NCI-H2196 treated with DMSO at 0.1 percent for 48 hours (cell line): ENCODE data around the gene ERMARD.

ENCODE experiments used
- DNase-seq: peaks from one replicate; lab custom pipeline; 2025; ENCODE audit not compliant: unreplicated experiment; lab: John Stamatoyannopoulos, UW

The ERMARD gene

DNA sequence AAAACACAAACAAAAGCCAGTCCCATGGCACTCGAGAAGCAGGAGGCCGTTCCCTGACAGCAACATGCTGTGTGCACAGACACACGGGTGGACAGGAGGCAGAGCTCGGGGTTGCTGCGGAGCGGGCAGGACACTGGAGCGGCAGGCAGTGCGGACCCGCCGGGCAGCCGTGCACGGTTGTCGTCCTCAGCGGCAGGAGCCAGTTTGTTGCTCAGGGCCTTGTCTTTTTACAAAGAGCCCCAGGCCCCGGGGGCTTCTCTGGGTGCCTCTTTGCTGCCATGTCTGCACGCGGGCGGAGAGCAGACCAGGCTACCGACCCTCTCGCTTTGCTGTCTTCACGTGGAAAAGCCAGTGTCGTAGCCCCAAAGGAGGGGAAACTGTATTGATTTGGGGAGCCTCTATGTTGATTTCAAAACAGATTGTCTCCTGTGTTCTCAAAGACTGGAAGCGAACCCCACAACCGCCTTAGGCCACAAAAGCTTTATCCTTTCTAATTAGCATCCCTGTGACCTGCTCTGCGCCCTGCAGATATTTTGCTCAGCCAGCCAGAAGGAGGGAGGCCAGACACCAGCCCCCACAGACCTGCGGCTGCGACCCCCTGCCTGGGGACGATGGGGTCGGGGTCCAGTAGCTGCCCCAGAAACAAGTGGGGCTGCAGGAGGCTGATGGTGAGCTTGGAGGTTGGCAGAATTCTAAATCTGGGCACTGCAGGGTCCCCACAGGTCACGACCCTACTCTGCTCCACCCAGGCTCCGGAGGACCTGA is 50.2 kb downstream of the ERMARD start:
- DNase-seq = no peak

DNA sequence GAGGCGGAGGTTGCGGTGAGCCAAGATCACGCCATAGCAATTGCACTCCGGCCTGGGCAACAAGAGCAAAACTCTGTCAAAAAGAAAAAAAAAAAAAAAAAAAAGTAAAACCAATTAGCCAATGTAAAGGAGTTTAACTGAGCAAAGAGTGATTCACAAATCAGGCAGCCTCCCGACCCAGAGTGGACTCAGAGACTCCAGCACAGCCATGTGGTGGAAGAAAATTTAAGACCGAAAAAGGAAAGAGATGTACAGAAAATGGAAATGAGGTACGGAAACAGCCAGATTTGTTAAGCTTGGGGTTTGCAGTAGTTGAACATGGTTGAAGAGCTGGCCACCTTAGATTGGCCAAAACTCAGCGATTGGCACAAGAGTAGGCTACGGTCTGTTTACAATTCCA is 51.4 kb downstream of the ERMARD start:
- DNase-seq = no peak

DNA sequence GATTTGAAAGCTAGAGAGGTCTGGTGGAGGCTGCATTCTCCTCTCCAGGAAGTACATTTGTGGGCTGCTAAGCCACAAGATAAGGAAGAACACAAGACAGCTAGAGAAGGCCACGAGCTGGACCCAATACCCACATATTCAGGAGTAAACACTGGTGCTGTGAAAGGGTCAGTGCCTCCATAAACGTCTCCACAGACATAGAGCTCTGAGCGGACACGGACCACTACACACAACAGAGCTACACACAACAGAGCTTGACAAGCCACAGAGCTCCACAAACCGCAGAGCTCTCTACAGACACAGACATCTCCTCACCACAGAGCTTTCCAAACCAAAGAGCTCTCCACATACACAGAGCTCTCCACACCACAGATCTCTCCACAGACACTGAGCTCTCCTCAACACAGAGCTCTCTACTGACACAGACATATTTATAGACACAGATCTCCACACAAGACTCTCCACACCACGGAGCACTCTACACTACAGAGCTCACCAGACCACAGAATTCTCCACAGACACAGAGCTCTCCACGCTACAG is 51.9 kb downstream of the ERMARD start:
- no peak for DNase-seq

DNA sequence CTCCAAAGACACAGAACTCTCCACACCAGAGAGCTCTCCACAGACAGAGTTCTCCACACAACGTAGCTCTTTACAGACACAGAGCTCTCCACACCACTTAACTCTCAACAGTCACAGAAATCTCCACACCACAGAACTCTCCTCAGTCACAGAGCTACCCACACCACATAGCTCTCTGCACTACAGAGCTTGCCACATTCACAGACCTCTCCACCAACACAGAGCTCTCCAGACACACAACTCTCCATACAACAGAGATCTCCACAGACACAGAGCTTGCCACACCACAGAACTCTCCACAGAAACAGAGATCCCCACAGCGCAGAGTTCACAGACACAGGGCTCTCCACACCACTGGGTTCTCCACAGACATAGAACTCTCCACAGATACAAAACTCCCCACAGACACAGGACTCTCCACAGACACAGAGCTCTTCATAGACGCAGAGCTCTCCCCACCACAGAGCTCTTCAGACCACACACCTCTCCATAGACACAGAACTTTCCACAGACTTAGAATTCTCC is 52.5 kb downstream of the ERMARD start:
- DNase-seq = no peak

DNA sequence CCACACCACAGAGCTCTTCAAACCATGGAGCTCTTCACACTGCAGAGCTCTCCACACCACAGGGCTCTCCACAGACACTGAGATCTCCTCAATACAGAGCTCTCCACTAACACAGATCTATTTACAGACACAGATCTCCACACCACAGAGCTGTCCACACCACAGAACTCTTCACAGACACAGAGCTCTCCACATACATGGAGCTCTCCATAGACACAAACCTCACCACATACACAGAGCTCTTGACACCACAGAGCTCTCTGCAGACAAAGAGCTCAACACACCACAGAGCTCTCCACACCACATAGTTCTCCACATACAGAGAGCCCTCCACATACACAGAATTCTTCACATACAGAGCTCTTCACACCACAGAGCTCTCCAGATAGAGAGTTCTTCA is 53.0 kb downstream of the ERMARD start:
- DNase-seq = no peak

DNA sequence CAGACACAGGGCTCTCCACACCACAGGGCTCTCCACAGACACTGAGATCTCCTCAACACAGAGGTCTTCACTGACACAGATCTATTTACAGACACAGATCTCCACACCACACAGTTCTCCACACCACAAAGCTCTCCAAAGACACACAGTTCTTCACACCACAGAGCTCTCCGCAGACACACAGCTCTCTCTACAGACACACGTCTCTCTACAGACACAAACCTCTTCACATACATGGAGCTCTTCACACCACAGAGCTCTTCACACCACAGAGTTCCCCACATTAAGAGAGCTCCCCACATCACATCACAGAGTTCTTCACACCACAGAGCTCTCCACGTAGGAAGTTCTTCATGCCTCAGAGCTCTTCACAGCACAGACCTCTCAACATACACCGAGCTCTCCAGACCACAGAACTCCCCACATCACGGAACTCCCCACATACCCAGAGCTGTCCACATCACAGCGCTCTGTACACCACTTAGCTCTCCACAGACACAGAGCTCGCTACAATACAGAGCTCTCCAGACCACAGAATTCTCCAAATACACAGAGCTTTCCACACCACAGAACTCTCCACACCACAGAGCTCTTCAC is 53.9 kb downstream of the ERMARD start:
- no peak for DNase-seq

DNA sequence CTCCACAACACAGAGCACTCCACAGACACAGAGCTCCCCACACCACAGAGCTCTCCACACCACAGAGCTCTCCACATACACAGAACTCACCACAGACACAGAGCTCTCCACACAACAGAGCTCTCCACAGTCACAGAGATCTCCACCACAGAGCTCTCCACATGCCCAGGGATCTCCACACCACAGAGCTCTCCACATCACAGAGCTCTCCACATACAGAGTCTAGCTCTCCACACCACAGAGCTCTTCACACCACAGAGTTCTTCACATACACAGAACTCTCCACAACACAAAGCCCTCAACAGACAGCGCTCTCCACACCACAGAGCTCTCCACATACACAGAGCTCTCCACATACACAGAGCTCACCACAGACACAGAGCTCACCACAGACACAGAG is 55.3 kb downstream of the ERMARD start:
- no peak for DNase-seq

DNA sequence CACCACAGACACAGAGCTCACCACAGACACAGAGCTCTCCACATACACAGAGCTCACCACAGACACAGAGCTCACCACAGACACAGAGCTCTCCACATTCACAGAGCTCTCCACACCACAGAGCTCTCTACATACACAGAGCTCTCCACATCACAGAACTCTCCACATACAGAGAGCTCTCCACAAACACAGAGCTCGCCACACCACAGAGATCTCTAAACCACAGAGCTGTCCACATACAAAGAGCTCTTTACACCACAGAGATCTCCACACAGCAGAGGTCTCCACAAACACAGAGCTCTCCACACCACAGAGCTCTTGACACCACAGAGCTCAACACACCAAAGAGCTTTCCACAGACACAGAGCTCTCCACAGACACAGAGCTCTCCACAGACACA is 55.8 kb downstream of the ERMARD start:
- no peak for DNase-seq

DNA sequence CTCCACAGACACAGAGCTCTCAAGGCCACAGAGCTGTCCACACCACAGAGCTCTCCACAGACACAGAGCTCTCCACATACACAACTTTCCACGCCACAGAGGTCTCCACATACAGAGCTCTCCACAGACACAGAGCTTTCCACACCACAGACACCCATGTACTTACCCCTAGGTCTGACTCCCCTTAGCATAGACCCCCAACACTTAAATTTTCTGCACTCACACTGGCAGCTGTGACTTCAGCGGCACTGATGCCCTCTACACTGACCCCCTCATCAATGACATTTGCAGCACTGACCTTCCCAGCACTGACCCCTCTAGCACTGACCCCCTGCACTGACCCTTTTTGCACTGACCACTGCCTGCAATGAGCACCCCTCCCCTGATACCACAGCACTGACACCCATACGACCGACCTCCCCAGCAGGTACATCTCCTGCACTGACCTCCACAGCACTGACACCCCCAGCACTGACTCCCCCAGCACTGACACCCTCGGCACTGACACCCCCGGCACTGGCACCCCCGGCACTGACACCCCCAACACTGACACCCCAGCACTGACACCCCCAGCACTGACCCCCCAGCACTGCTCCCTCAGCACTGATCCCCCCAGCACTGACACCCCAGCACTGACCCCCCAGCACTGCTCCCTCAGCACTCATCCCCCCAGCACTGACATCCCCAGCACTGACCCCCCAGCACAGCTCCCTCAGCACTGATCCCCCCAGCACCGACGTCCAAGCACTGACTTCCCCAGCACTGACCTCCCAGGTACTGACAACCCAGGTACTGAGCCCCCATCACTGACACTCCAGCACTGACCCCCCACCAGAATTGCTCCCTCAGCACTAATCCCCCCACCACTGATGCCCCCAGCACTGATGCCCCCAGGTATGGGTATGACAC is 56.5 kb downstream of the ERMARD start:
- DNase-seq = no peak

DNA sequence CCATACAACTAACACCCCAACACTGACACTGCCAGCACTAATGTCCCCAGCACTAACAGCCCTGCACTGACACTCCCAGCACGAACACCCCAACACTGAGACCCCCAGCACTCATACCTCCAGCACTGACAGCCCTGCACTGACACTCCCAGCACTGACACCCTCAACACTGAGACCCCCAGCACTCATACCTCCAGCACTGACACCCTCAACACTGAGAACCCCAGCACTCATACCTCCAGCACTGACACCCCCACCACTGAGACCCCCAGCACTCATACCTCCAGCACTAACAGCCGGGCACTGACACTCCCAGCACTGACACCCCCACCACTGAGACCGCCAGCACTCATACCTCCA is 57.2 kb downstream of the ERMARD start:
- no peak for DNase-seq

DNA sequence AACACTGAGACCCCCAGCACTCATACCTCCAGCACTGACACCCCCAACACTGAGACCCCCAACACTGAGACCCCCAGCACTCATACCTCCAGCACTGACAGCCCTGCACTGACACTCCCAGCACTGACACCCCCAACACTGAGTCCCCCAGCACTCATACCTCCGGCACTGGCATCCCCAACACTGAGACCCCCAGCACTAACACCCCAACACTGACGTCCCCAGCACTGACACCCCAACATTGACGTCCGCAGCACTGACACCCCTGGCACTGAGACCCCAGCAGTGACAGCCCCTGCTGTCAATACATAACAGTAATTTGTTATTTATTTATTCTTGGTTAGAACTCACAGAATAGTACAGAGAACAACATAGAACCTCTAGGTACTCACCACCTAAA is 58.0 kb downstream of the ERMARD start:
- no peak for DNase-seq

DNA sequence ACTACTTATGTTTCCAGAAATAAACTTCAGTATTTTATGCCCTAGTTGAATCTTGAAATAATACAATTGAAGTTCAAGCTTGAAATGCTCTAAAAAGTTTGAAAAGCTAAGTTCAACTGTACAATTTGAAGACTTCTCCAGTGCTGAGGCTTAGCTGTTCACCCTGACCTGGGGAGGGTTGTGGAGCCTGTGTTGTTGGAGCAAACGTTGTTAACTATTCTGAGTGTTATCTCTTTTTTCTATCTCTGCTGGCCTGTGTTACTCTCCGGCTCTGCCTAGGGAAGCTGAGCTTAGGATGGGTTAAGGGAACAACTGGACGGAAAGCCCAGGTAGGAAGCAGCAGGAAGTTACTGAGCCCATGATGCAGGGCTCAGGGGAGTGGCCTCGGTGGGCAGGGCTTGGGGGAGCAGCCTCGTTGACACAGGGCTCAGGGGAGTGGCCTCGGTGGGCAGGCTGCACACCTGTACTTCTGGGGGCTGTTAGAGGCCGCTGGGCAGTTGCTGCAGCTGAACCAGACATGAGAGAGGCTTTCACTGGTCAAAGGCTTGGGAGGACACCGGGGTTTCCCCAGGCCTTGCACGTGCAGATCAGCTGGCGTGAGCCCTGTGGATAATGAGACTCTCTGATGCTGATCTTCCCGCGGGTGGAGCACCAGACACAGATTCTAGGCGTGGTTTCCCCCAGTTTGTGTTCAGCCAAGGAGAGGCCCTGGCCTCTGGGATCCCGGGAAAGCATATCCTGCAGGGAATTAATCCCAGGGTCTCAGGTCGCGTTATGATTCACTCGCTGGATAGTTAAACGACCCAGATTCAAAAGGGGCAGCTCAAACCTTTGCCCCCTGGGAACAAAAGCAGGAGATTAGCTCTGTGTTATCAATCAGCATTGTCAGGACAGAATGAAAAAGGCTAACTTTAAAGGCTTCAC is 58.9 kb downstream of the ERMARD start:
- no peak for DNase-seq

DNA sequence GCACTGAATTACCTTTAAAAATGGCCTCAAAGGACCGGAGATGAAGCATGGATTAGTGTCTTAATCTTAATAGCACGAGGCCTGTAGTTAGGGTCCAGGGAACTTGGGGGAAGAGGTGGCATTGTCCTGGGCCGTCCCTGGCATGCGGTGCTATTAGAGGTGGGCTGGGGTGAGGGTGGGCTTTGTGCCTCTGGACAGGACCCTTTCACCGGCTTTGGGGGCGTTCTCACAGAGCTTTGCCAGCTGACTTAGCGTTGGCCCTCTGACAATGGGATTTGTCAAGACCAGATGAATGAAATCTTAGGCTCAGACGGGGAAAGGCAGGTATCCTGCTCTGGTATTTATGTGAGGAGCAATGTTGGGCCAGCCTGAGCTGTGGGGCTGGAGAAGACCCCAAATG is 59.6 kb downstream of the ERMARD start:
- DNase-seq = no peak

DNA sequence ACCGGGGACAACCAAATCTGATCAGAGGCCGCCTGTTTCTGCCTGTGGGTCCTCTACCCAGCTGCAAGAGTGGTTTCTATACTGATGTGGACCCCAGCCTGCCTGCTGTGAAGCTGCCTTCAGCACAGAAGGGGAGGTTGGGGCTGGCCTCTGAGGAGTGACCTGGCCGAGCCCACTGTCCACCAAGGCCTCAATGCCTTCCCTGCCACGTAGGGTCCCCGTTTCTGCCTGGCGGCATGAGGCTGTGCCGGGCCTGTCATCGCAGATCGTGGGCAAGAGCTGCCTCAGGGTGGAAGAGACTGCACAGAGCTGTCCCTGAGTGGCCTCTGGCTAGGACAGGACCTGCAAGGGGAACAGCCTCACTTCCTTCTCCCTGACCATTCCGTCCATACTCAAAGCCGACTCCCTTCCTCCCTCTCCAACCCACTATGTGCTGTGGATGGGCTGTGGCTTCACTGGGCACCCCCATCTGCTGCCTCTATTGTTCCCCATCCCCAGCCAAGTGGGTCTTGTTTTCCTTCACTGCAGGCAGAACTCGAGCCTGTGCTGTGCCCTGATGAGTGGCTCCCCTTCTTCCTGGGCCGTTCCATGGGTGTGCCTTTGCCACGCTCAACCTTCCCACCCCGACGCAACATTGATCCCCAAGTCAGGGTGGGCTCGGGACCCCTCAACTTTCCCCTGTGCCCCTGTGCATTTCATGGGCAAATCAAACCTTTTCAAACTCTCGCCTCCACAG is 60.3 kb downstream of the ERMARD start:
- DNase-seq = no peak

DNA sequence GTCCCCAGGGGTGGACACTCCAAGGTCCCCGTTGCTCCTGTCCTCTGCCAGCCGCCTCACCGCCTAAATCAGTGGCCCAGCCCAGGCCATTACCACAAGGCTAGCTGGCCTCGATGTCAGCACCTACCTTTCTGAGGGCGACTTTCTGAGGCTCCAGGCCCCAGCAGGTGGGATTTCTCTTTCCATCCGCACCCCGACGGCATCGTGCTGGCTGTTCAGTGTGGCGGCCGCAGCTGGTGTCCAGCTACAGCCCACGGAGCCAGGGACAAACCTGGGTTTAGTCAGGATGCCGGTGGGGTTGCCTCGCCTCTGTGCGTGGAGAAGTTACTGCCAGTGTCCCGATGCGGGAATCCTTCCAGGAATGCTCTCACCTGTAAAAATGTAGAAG is 60.8 kb downstream of the ERMARD start:
- no peak for DNase-seq

DNA sequence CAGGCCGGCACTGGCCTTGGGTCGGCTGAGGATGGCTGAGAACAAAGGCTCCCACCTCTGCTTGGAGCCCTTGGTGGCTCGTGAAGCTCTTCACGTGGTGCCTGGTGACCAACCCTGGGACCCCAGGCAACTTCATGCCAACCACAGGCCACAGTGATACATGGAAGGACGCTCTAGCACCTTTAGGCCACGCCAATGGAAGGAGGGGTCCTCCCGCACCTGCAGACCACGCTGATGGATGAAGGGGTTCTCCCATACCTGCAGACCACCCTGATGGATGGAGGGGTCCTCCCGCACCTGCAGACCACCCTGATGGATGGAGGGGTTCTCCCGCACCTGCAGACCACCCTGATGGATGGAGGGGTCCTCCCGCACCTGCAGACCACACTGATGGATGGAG is 62.5 kb downstream of the ERMARD start:
- no peak for DNase-seq

DNA sequence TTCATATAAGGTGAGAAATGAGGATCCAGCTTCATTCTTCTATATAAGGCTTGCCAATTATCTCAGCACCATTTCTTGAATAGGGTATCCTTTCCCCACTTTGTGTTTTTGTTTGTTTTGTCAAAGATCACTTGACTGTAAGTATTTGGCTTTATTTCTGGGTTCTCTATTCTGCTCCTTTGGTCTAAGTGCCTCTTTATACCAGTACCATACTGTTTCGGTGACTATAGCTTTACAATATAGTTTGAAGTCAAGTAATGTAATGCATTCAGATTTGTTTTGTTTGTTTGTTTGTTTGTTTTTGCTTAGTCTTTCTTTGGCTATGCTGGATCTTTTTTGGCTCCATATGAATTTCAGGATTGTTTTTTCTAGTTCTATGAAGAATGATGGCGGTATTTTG is 64.6 kb downstream of the ERMARD start:
- DNase-seq = no peak

DNA sequence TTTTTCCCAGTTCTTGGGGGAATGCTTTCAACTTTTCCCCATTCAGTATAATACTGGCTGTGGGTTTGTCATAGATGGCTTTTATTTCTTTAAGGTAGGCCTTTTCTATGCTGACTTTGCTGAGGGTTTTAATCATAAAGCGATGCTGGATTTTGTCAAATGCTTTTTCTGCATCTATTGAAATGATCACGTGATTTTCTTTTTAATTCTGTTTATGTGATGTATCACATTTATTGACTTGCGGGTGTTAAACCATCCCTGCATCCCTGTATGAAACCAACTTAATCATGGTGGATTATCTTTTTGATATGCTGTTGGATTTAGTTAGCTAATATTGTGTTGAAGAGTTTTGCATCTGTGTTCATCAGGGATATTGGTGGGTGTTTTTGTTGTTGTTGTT is 65.6 kb downstream of the ERMARD start:
- no peak for DNase-seq

DNA sequence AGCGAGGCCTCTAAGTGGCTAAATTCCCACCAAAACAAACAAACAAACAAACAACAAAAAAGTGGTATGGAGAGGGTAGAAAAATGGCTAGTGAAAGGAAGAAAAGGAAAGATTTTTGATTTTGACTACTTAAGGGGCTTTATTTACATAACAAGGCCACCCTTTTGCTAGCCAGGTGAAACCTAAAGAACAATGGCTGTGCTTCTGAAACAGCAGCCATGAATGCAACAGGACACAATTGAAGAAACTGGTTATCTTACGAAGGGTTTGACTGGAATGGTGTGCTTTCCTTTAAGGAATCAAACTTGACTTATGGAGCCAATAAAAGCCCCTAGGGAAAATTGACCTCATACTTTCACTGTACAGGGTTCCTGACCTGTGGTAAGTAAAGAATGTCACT is 68.9 kb downstream of the ERMARD start:
- DNase-seq = no peak

DNA sequence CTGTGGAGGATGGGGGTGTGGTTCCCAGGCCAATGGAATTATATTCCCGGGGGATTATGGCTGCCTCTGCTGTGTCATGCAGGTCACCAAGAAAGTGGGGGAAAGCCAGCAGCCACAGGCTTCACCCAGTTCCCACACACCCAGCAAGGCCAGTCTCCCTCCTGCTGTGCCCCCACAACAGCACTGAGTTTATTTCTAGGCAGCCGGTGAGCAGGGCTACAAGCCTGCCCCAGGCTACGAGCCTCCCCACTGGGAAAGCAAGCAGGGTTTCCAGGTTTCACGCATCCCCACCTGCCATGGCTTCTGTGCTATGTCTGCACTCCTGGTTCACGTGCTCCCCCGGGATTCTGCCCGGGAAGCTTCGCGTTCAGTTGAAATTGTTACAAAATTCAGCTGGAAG is 72.6 kb downstream of the ERMARD start:
- DNase-seq = no peak
